IPS-NIHi7 (cell line): ENCODE measurements around the gene SPNS3.

Experiments
- DNase-seq: peaks from one replicate; pipeline ENCODE4 v3.0.0; 2012; ENCODE audit warnings: mixed read lengths; ENCODE audit errors: extremely low spot score

SPNS3 gene

DNA sequence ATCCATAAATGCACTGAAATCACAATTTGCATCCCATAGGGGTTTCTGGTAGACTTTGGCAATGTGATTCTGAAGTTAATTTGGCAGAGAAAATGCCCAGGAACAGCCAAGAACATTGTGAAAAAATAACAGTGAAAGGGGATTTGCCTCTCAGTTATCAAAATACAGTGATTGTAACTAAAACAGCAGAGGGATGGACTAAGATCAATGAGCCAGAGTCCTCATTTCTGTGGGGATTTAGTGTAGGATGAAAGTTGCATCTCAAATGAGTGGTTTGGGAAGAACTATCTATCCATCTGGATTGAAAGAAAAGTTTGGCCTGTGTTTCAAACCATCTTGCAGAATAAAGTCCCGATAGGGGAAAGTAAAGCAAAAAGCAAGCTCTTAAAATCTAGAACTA lies 93.4 kb downstream of the SPNS3 start:
- DNase-seq, result no peak

GRCh38 chr17:4527566-4528125 lies 93.9 kb downstream of the SPNS3 start:
- DNase-seq, result no peak

GRCh38 chr17:4529533-4530152 lies 95.9 kb downstream of the SPNS3 start:
- no peak for DNase-seq

DNA sequence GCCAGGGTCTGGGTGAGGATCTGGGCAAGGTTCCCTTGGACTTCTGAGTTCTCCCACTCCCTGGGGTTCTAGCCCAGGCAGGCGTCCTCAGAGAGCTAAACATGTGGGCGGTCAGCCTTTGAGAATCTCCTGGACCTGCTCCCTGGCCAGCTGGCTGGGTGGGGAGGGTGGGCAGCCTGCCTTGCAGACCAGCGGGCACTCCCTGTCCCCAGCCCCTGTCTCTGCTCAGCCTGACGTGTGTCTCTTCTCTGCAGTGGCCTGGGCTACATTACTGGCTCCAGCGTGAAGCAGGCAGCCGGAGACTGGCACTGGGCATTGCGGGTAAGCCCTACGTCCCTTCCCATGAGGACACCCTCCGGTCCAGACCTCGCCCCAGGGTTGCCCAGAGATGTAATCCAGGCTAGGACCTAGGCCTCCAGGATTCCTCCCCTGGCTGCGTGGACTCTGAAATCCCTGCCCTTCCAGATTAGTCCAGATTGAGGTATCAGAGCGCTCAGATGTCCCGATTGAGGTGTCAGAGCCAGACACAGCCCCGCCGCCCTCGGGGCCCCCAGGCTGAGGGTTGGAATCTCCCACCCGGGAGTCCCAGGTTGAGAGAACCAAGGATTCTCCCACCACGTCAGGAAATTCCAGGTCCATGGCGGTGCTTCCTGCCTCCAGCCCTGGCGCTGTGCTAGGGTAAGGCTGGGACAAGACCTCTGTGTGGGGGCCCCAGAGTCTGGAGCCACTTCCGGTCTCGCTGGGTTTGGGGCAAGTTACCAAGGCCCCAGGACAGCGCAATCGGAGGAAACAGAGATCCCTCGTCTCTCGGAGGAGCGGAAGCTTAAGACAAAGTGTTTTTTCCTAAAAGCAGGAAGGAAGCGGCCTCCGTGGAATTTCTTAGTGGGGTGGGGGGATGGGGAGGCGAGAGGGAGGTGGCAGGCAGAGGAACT lies 97.3 kb downstream of the SPNS3 start:
- DNase-seq, result no peak

- no peak for DNase-seq
These were observed 98.4 kb downstream of the SPNS3 start for GRCh38 chr17:4531988-4532736.

- no peak for DNase-seq
These were observed 99.3 kb downstream of the SPNS3 start for GRCh38 chr17:4532860-4533522.

DNA sequence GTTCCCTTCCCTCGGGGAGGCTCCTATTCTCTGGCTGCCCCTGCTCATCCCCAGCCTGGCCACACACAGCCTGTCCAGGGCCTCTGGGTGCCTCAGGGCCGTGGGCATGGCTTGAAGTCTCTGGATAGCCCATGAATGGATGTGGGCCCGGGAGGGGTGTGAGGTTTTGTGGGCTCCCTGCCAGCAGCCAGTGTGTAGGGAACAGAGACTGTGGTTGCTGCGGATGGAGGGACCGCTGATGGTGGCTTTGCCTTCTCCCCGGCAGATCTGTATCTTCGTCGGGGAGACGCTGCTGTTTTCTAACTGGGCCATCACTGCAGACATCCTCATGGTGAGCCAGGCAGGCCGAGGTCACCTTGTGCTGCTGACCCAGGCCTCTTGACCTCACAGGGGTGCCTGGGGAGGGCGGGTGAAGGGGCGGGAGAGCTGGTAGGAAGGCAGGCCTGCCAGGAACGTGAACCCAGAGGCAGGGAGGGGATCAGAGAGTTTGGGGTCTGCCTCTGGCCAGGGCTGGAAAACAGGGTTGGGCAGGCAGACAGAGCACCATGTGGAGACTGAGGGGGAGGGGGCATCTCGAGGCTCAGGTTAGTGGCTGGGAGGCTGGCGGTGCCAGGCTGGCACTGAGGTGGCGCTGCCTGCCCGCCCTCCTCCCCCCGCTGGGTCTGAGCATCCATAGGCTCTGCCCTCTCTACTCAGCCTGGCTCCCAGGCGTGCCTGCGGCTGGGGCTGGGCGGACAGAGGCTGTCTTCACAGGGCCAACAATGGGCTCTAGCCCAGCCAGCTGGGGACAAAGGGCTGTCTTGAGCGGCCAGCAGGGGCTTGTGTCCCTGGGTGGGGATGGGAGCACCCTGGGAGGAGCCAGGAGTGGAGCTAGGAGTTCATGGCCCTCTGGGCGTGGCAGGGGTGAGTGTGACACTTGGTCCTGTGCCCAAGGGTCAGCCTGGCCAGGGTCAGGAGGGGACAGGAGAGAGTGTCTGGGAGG lies 100.1 kb downstream of the SPNS3 start:
- no peak for DNase-seq

DNA sequence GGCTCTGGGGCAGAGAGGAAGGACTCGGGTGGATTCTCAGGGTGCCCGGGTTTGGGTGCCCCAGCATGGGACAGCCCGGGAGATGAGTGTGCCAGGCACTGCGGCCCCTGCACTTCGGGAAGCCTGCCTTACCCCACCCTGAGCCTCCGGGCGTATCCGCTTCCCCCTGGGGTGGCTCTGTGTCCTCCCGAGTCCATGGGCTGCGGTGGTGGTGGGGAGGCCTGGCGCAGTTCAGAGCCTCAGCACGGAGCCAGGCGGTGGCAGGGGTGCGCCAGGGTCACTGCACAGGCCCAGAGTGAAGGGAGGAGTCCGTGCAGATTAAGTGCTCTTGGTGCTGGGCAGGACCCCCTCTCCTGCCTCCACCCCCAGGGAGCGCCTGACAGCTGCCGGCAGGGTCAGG lies 100.8 kb downstream of the SPNS3 start:
- DNase-seq, result no peak

DNA sequence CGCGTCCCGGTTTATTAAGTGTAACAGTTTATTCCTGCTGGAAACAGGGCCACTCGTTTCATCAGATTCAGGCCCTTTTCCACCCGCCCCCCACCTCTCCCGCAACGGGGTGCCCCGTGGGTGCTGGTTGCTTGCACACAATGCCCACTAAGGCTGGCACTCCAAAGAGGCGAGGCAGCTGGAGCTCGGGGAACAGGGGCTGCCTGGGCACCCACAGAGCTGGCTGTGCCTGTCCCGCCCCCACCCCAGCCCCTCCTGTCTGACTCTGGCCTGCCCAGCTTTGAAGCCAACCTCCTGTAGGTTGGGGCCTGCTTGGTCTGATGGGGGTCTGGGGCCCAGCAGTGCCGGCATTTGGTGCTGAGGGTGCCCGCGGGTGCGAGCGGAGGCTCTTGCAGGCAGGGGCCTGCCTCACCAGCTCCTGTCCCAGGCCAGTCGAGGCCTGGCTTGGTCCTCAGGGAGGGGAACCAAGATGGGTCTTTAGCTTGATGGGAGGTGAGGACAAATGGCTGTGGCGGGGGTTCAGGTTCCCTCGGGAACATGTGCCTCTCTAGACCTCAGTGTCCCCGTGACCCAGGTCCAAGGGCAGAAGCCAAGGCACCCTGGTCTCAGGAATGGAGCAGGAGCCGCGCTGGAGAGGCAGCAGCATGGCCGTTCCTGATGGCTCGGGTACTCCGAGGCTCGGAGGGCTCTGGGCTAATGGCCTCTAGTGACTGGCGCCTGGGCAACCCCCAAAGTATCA lies 101.4 kb downstream of the SPNS3 start:
- no peak for DNase-seq

GRCh38 chr17:4535667-4536258 lies 102.0 kb downstream of the SPNS3 start:
- DNase-seq, result no peak

DNA sequence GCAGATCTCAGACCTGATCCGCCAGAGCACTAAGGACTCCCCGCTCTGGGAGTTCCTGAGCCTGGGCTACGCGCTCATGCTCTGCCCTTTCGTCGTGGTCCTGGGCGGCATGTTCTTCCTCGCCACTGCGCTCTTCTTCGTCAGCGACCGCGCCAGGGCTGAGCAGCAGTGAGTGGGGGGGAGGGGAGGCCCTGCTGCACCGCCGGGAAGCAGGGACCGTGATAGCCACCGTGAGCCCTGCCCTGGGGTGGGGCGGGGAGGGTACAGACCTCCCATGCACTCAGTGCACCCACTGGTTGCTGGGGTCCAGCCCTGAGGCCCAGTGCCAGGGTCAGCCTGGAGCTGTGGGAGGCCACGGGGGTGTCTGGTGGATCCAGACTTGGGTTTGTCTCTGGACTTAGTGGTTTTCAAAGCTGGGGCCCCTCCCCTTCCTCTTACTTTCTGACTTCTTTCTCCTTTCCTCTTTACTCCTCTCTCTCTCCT lies 102.6 kb downstream of the SPNS3 start:
- DNase-seq, result peak; percentile 76

GRCh38 chr17:4536742-4537411 lies 103.1 kb downstream of the SPNS3 start:
- no peak for DNase-seq
